ENCODE data around the gene MACROD1. TPM values are rescaled to one million over a fixed set of nuclear protein-coding genes. Genes with fewer than 3 reads are reported as not detected.

The MACROD1 gene
- total RNA-seq, 2 donors from 2014 or later, result 33.5 to 68.2 TPM

DNA sequence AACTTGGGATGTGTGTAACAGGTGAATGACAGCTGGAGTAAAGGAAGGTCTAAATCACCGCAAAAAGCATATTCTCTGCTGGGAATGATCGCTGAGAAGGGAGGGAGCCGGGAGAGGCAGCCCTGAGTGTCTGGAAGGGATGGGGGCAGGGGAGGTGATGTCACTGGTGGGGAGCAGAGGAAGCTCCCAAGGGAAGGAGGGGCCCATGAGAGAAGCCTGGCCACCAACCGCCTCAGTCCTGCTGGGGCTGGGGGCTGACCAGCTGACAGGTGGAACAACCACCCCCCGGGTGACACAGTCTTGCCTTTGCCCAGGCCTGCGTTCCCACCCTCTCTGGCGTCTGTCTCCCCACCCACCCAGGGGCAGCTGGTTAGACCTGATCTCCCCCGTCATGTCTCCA, 136.1 kb downstream of the MACROD1 start:
- Histone ChIP-seq H3K4me3 (no peak overlapping the region), H3K27me3 (replicated peaks; ENCODE audit: insufficient read depth) (no peaks in the 10 kb centered on the region), H3K9me3 (no peaks in the 10 kb centered on the region), H3K4me1 (replicated peaks) (no peaks in the 10 kb centered on the region), H3K36me3 (no peaks in the 10 kb centered on the region), H3K27ac (no peak overlapping the region)
- no peak for TF ChIP-seq POLR2AphosphoS5 (IDR thresholded peaks at IDR 0.05)
- TF ChIP-seq, protein P1, sequence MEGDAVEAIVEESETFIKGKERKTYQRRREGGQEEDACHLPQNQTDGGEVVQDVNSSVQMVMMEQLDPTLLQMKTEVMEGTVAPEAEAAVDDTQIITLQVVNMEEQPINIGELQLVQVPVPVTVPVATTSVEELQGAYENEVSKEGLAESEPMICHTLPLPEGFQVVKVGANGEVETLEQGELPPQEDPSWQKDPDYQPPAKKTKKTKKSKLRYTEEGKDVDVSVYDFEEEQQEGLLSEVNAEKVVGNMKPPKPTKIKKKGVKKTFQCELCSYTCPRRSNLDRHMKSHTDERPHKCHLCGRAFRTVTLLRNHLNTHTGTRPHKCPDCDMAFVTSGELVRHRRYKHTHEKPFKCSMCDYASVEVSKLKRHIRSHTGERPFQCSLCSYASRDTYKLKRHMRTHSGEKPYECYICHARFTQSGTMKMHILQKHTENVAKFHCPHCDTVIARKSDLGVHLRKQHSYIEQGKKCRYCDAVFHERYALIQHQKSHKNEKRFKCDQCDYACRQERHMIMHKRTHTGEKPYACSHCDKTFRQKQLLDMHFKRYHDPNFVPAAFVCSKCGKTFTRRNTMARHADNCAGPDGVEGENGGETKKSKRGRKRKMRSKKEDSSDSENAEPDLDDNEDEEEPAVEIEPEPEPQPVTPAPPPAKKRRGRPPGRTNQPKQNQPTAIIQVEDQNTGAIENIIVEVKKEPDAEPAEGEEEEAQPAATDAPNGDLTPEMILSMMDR (IDR thresholded peaks at IDR 0.05), result no peak
- TF ChIP-seq POLR2A (IDR thresholded peaks at IDR 0.05), result no peak
- WGBS, result 78% methylated on average over 8 of the region's 8 CpGs
- intact Hi-C loops (cut with DNase I), result no loop called here
- DNase-seq (ENCODE audit: low spot score), result no peak

DNA sequence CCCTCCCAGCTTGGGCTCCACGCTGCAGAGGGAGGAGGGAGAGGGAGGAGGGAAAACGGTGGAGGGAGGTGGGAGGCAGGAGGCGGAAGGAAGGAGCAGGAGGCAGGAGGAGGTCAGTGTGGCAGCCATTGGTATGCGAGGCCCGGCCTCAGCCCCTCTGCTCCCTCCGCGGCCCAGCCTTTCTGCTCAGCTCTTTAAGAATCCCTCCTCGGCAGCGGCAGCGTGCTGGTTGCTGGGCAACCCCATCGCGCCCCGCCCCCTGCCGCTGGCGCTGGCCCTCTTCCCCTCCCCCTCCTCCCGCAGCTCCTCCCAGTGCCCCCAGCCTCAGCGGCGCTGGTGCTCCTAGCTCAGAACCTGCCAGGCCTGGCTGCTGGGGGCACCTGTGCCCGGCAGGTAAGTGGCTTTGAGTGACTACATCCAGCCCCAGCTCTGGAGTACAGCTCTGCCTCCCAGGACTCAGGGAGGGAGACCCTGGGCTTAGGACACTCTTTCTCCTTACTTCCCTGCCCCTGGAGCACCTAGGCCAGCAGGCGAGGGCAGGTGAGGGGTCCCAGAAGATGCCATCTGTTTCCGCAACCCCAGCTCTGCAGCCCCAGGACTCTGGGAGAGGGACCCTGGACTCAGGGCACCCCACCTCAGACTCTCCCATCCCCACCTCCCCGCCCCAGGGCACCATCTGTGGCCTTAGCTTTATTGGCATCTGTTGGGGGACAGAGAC, 137.4 kb downstream of the MACROD1 start:
- H3K4me3 ChIP-seq, result no peak overlapping the region
- no peak for TF ChIP-seq POLR2A (IDR thresholded peaks at IDR 0.05)
- no peak for TF ChIP-seq POLR2AphosphoS5 (IDR thresholded peaks at IDR 0.05)
- TF ChIP-seq, protein P1 (IDR thresholded peaks at IDR 0.05), result no peak
- WGBS, result 17% methylated on average over 22 of the region's 22 CpGs
- H3K36me3 ChIP-seq, result no peaks in the 10 kb centered on the region
- H3K27ac ChIP-seq, result no peak overlapping the region
- DNase-seq (ENCODE audit: low spot score), result no peak
- intact Hi-C loops (cut with DNase I), result no loop called here
- H3K4me1 ChIP-seq (replicated peaks), result no peaks in the 10 kb centered on the region
- H3K9me3 ChIP-seq, result no peaks in the 10 kb centered on the region
- H3K27me3 ChIP-seq (replicated peaks; ENCODE audit: insufficient read depth), result no peaks in the 10 kb centered on the region

DNA sequence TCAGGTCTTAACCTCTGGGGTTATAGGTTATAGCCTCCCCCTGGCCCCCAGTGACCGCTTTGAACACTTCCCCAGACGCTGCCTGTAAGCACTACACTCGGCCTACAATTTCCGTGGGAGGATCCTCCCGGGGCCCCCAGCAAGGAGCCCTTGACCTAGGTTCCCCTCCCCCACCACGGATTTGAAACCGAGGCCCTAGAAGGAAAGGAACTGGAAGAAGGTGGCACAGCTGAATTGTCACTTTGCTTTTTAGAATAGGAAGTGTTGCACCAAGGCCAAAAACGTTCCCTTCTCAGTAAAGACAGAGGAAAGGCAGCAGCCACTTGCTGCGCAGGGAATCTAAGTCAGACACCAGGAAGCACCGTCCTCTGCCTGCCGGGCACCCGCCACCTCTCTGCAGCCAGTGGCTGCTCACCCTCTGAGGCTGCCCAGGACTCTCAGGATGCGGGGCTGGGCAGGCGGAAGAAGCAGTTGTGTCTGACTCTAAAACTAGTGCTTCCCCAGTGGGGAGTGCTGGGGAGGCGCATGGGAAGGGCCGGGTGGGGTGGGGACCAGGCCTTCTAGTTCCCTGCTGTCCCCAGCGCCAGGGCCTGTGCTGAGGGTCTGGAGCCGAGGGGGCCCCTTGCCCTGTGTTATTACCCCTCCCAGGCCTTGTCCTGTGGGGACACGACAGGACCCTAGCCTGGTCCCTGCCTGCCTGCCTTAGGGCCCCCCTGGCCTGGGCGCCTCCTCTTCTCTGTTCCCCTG, 138.1 kb downstream of the MACROD1 start:
- H3K4me3 ChIP-seq, result no peak overlapping the region
- WGBS, result 48% methylated on average over 16 of the region's 20 CpGs
- TF ChIP-seq, protein P1 (IDR thresholded peaks at IDR 0.05), result no peak
- TF ChIP-seq POLR2A (IDR thresholded peaks at IDR 0.05), result no peak
- intact Hi-C loops (cut with DNase I), result no loop called here
- no peaks in the 10 kb centered on the region for H3K27me3 ChIP-seq (replicated peaks; ENCODE audit: insufficient read depth)
- no peak for DNase-seq (ENCODE audit: low spot score)
- H3K27ac ChIP-seq, result no peak overlapping the region
- no peaks in the 10 kb centered on the region for H3K4me1 ChIP-seq (replicated peaks)
- no peaks in the 10 kb centered on the region for H3K36me3 ChIP-seq
- H3K9me3 ChIP-seq, result no peaks in the 10 kb centered on the region

DNA sequence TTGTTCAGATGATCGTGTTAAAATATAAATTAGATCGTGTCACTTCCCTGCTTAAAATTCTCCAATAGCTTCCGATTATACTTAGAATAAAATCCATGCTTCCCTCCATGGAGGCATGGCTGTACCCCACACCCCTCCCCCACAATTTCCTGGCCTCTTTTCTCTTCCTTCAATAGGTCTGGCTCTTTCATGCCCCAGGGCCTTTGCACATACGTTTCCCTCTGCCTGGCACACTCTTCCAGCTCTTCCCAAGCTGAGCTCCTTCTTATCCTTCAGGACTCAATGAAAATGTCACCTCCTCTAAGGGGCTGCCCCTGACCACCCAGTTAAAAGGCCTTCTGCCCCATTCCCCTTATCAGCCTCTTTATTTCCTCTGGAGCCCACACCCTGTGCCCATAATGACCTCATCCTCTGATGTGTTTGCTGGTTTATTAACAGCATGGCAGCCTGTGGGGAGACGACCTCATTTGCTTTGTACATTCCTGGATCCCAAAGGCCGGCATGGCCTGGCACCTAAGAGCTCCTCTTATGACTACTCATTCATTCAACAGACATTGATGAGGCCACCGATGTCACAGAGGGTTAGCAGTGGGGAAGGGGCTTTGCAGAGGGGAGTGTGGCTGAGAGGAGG, 139.2 kb downstream of the MACROD1 start:
- Histone ChIP-seq H3K4me1 (replicated peaks) (no peaks in the 10 kb centered on the region), H3K4me3 (no peak overlapping the region), H3K36me3 (no peaks in the 10 kb centered on the region), H3K27ac (no peak overlapping the region), H3K27me3 (replicated peaks; ENCODE audit: insufficient read depth) (no peaks in the 10 kb centered on the region), H3K9me3 (no peaks in the 10 kb centered on the region)
- TF ChIP-seq POLR2A (IDR thresholded peaks at IDR 0.05), result no peak
- no peak for TF ChIP-seq POLR2AphosphoS5 (IDR thresholded peaks at IDR 0.05)
- TF ChIP-seq, protein P1 (IDR thresholded peaks at IDR 0.05), result no peak
- DNase-seq (ENCODE audit: low spot score), result no peak
- intact Hi-C loops (cut with DNase I), result no loop called here
- 91% methylated on average over 7 of the region's 7 CpGs for WGBS

All from prostate gland (tissue), 2 donors.